ENCODE measurements around the gene PWWP2B.
A peak's percentile ranks its signal among the peaks of the same experiment; 100 is the strongest.

The PWWP2B gene

GRCh38 chr10:132451506-132452215, 54.7 kb downstream of the PWWP2B start:
- no peak overlapping the region for H3K27ac ChIP-seq
- no peaks in the 10 kb centered on the region for H3K36me3 ChIP-seq
- no peaks in the 10 kb centered on the region for H3K9me3 ChIP-seq (ENCODE audit: severe bottlenecking)
- no peak for DNase-seq
- no peak overlapping the region for H3K4me3 ChIP-seq (ENCODE audit: low read depth, low read length)
- peaks cover 7% of the 10 kb centered on the region for H3K27me3 ChIP-seq (ENCODE audit: insufficient read depth, low read depth, severe bottlenecking)
- TF ChIP-seq, protein P1, sequence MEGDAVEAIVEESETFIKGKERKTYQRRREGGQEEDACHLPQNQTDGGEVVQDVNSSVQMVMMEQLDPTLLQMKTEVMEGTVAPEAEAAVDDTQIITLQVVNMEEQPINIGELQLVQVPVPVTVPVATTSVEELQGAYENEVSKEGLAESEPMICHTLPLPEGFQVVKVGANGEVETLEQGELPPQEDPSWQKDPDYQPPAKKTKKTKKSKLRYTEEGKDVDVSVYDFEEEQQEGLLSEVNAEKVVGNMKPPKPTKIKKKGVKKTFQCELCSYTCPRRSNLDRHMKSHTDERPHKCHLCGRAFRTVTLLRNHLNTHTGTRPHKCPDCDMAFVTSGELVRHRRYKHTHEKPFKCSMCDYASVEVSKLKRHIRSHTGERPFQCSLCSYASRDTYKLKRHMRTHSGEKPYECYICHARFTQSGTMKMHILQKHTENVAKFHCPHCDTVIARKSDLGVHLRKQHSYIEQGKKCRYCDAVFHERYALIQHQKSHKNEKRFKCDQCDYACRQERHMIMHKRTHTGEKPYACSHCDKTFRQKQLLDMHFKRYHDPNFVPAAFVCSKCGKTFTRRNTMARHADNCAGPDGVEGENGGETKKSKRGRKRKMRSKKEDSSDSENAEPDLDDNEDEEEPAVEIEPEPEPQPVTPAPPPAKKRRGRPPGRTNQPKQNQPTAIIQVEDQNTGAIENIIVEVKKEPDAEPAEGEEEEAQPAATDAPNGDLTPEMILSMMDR (IDR thresholded peaks at IDR 0.05; ENCODE audit: low read depth, low read length), result no peak

DNA sequence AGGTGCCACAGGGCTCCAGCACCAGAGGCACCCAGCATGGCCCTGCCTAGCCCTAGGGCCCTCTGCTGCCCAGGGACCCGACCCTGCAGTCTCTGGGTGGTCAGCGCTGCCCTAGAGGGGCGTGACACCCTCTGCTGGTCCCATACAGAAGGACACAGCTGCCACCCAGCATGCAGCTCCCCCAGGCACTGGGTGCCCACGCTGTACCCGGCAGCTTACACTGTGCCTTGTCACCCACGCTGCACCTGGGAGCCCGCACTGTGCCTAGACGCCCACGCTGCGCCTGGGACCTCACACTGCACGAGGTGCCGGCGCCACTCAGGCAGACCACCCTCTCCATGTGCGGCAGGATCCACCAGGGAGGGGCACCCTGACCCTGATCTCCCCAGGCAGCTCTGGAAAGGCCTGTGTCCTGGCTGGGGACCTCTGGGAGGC, 55.2 kb downstream of the PWWP2B start:
- Histone ChIP-seq H3K27ac (no peak overlapping the region), H3K9me3 (ENCODE audit: severe bottlenecking) (no peaks in the 10 kb centered on the region), H3K4me3 (ENCODE audit: low read depth, low read length) (no peak overlapping the region), H3K36me3 (no peaks in the 10 kb centered on the region), H3K27me3 (ENCODE audit: insufficient read depth, low read depth, severe bottlenecking) (peaks cover 13% of the 10 kb centered on the region)
- DNase-seq, result no peak
- TF ChIP-seq, protein P1 (IDR thresholded peaks at IDR 0.05; ENCODE audit: low read depth, low read length), result peak; percentile 54

DNA sequence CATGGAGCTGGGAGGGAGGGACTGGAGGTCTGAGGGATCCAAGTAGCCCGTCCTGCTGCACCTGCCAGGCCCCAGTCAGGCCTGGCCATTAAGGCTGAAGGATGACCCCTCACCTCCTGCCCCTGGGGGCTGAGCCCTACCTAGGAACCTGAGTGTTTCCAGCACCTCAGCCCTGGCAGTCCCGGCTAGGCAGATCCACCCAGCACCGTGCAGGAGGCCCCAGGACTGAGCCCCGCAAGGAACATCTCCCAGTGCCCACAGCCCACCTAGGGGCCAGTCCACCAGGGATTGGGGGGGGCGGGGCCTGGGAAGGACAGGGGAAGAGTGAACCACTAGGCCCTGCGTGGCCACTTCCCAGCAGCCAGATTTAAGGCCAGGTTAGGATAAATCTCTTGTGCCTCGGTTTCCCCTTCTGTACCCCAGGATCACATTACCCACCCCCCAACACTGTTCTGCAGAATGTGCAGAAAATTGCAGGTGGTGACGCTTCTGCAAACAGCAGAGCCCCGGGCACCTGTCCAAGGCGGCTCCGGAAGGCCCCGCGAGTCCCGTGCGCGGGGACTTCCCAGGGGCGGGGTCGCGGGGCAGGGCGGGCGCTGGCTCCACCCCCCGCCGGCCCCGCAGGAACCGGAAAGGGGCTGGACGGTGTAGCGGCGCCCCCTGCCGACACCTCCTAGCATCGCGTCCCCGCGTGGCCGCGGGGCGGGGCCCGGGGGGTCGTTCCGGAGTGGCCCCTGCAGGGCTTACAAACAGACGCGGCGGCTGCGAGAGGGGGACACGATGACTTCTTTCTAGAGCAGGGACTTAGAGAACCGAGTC, 55.9 kb downstream of the PWWP2B start:
- Histone ChIP-seq H3K27ac (no peak overlapping the region), H3K4me3 (ENCODE audit: low read depth, low read length) (peak overlapping the region; percentile 24)
- TF ChIP-seq, protein P1 (IDR thresholded peaks at IDR 0.05; ENCODE audit: low read depth, low read length), result peak; percentile 88

DNA sequence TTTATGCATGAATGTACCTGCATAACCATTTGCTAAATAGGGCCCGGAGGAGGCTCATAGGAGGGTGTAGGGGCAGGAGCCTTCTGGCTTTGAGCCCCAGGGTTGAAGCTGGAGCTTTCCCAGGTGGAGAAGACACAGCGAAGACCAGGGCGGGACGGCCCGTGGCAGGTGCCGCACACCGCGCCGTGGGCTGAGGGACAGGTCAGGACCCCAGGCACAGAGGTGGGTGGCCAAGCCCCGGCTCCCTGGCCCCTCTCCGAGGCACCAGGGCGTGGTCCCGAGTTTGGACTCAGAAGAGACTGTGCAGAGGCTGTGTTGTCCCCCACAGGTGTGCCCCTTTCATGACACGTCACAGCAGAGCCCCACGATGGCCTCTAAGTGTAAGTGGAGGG, 56.5 kb downstream of the PWWP2B start:
- no peak for DNase-seq
- TF ChIP-seq, protein P1 (IDR thresholded peaks at IDR 0.05; ENCODE audit: low read depth, low read length), result no peak
- Histone ChIP-seq H3K27ac (no peak overlapping the region), H3K4me3 (ENCODE audit: low read depth, low read length) (peak overlapping the region; percentile 11; the same call in 1 of the 2 replicates), H3K9me3 (ENCODE audit: severe bottlenecking) (no peaks in the 10 kb centered on the region), H3K36me3 (no peaks in the 10 kb centered on the region), H3K27me3 (ENCODE audit: insufficient read depth, low read depth, severe bottlenecking) (peaks cover 25% of the 10 kb centered on the region)

More for the DNA sequence above, 55.9 kb downstream of the PWWP2B start:
- peak; percentile 76 for DNase-seq
- Histone ChIP-seq H3K9me3 (ENCODE audit: severe bottlenecking) (no peaks in the 10 kb centered on the region), H3K36me3 (no peaks in the 10 kb centered on the region), H3K27me3 (ENCODE audit: insufficient read depth, low read depth, severe bottlenecking) (peaks cover 19% of the 10 kb centered on the region)

DNA sequence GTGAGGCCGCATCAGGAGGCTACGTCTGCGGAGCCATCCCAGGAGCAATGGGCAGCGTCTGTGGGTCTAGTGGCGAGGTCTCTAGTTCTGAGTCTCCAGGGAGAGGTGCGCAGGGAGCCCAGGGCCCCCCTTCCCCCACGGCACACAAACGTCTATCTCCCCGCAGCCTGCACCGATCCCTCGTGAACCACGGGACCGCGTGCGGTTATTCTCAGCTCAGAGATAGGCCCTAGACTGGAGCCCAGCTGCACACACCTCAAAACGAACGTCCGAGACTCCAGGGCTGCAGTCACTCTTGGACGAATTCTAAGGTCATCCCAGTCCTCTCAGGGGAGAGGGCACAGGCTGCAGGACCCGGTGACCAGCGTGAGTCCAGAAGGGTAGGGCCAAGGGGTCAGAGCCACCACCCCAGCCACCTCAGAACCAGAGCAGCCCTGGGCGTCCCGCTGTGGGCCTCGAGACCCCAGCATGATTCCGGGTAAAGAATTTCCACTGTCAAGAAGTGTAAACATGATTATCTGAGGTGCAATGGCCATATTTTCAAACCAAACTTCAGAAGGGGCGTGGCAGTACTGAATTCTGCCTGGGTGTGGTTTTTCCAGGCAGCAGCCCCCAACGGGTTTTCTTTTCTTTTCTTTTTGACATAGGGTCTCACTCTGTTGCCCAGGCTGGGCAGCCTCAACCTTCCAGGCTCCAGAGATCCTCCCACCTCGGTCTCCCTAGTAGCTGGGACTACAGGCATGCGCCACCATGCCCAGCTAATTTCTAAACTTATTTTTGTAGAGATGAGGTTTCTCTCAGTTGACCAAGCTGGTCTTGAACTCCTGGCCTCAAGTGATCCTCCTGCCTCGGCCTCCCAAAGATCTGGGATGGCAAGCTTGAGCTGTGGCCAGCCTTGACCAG, 57.5 kb downstream of the PWWP2B start:
- DNase-seq, result no peak
- H3K9me3 ChIP-seq (ENCODE audit: severe bottlenecking), result no peaks in the 10 kb centered on the region
- H3K4me3 ChIP-seq (ENCODE audit: low read depth, low read length), result no peak overlapping the region
- peaks cover 25% of the 10 kb centered on the region for H3K27me3 ChIP-seq (ENCODE audit: insufficient read depth, low read depth, severe bottlenecking)
- TF ChIP-seq, protein P1 (IDR thresholded peaks at IDR 0.05; ENCODE audit: low read depth, low read length), result no peak
- no peaks in the 10 kb centered on the region for H3K36me3 ChIP-seq
- no peak overlapping the region for H3K27ac ChIP-seq

All from WERI-Rb-1 (cell line).